ENCODE measurements around the gene HERPUD1.

Gene HERPUD1

DNA sequence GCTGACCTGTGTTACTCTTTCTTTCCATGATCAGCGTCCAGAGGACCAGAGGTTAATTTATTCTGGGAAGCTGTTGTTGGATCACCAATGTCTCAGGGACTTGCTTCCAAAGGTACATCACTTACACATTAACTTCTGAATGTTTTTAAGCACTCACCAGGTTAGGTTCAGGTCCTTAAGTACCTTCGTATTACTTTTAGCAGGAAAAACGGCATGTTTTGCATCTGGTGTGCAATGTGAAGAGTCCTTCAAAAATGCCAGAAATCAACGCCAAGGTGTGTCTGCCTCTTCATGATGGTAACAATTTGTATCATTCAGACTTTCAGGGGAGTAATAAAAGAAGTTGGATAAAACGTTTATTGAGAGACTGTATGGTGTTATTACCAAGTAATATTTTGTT is 3.3 kb downstream of the HERPUD1 start:
- DNase-seq (ENCODE audit: insufficient read length, low spot score): no peak
- no peak for FAIRE-seq
- TF ChIP-seq, protein P1, sequence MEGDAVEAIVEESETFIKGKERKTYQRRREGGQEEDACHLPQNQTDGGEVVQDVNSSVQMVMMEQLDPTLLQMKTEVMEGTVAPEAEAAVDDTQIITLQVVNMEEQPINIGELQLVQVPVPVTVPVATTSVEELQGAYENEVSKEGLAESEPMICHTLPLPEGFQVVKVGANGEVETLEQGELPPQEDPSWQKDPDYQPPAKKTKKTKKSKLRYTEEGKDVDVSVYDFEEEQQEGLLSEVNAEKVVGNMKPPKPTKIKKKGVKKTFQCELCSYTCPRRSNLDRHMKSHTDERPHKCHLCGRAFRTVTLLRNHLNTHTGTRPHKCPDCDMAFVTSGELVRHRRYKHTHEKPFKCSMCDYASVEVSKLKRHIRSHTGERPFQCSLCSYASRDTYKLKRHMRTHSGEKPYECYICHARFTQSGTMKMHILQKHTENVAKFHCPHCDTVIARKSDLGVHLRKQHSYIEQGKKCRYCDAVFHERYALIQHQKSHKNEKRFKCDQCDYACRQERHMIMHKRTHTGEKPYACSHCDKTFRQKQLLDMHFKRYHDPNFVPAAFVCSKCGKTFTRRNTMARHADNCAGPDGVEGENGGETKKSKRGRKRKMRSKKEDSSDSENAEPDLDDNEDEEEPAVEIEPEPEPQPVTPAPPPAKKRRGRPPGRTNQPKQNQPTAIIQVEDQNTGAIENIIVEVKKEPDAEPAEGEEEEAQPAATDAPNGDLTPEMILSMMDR (IDR thresholded peaks at IDR 0.05; ENCODE audit: insufficient read depth, missing control alignments): no peak

DNA sequence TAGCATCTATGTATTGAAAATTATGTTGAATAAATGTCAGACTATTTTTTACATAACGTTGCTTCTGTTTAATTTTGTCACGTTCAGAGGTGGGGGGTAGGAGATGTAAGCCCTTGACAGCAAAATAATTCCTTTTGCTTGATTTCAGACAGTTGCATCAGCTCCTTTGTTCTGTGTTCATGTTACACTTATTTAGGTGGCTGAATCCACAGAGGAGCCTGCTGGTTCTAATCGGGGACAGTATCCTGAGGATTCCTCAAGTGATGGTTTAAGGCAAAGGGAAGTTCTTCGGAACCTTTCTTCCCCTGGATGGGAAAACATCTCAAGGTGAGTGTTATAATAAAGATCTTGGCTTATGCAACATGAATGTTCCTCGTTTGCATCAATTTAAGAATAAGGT is 4.5 kb downstream of the HERPUD1 start:
- FAIRE-seq (no peak), DNase-seq (ENCODE audit: insufficient read length, low spot score) (no peak)
- TF ChIP-seq, protein P1 (IDR thresholded peaks at IDR 0.05; ENCODE audit: insufficient read depth, missing control alignments): no peak

DNA sequence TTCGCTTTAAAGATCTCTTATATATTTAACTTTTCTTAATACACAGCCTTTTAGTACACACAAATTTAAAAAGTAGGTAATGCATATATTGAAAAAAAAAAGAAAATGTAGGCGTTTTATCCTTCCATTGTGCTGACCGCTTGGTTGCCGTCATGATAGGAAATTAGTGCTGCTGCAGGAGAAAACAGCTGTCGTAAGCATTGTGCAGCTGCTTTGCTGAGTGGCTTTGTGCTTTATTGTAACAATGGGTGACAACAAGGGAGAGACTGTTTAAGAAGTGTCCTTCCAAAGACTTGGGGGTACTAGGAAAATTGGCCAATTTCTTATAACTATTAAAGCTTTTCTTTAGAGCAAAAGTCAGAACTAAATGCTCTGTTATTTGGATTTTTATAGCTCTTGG is 5.0 kb downstream of the HERPUD1 start:
- FAIRE-seq: no peak
- no peak for DNase-seq (ENCODE audit: insufficient read length, low spot score)
- TF ChIP-seq, protein P1 (IDR thresholded peaks at IDR 0.05; ENCODE audit: insufficient read depth, missing control alignments): no peak

DNA sequence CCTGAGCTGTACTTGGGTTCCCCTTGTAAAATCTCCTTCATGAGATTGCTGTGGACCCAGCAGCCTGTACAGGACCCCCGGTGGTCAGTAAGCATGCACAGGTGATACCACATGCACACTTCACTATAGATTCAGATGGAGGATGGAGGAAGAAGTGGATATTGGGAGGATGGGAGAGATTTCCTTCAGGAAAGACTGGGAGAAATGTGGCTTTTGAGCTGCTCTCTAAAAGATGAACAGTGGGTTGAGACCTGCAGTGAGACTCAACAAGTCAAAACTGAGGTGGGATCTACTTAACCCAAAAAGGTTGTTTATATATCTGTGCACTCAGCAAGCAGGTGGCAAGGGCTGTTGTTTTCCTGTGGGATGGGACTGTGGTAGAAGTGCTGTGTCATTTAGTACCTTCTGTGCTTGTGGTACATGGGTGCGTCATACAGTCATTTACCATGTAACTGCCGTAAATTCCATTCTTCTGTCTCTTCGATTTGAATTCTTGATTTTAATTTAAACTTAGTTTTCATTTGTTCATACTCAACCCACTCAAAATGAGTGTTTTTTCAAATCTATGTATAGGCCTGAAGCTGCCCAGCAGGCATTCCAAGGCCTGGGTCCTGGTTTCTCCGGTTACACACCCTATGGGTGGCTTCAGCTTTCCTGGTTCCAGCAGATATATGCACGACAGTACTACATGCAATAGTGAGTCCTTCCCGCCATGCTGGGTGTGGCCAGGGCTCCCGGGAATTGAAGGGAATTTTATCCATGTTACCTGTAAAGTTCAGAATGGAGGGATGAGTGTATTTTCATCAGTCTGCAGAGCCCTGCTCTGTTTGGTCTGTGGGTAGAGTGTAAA is 6.9 kb downstream of the HERPUD1 start:
- TF ChIP-seq, protein P1 (IDR thresholded peaks at IDR 0.05; ENCODE audit: insufficient read depth, missing control alignments): no peak
- DNase-seq (ENCODE audit: insufficient read length, low spot score): no peak
- FAIRE-seq: no peak

DNA sequence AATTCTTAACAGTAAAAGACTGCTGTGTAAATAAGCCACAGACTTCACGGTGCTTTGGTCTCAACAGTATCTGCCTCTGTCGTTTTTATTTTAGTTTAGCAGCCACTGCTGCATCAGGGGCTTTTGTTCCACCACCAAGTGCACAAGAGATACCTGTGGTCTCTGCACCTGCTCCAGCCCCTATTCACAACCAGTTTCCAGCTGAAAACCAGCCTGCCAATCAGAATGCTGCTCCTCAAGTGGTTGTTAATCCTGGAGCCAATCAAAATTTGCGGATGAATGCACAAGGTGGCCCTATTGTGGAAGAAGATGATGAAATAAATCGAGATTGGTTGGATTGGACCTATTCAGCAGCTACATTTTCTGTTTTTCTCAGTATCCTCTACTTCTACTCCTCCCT is 7.9 kb downstream of the HERPUD1 start:
- TF ChIP-seq, protein P1 (IDR thresholded peaks at IDR 0.05; ENCODE audit: insufficient read depth, missing control alignments): no peak
- DNase-seq (ENCODE audit: insufficient read length, low spot score): no peak
- FAIRE-seq: no peak

DNA sequence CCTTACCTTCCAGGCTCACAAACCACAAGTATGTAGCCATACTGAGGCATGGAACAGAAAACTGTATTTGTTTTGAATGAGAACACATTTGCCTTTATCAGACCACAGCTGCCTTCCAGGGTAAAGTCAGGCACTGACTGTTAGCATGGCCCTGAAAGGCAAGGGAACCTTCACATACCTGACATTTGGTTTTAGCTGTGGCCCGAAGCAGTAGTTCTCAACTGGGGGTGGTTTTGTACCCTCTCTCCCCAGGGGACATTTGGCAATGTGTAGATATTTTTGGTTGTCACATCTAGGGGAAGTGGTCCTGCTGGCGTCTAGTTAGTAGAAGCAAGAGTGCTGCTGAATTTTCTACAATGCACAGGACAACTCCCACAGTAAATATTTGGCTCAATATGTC is 9.2 kb downstream of the HERPUD1 start:
- FAIRE-seq (no peak), DNase-seq (ENCODE audit: insufficient read length, low spot score) (no peak)
- TF ChIP-seq, protein P1 (IDR thresholded peaks at IDR 0.05; ENCODE audit: insufficient read depth, missing control alignments): no peak

DNA sequence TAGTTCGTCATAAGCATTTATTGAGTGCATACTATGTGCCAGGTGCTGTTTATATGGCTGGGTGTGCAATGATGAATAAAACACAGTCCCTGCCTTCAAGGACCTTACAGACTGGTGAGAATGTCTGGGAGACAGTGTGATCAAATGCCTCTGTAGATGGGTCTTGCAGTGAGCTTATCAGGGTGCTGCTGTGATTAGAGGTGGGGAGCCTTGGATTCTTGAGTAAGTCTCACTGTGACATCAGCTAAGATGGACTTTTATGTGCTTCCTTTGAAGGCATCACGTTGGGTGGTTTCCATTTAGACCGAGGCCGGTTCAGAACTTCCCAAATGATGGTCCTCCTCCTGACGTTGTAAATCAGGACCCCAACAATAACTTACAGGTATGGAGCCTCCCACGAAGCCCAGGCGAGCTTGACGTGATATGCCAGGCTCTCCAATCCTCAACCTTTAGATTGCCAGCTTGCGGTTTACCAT is 10.0 kb downstream of the HERPUD1 start:
- FAIRE-seq: no peak
- TF ChIP-seq, protein P1 (IDR thresholded peaks at IDR 0.05; ENCODE audit: insufficient read depth, missing control alignments): no peak

More for the DNA sequence above, 10.0 kb downstream of the HERPUD1 start:
- no peak for DNase-seq (ENCODE audit: insufficient read length, low spot score)

Measured in D721Med (cell line).